GM19238 (cell line): ENCODE data around the gene BCO2.
"Not testable (repeated sequence)": the region's sequence is repeated elsewhere in the genome, so short reads cannot be mapped to it uniquely, and the experiment has no call there.

Source experiments
- DNase-seq: peaks from one replicate; pipeline ENCODE4 v3.0.0; 2011; ENCODE audit warnings: low spot score; ENCODE audit not compliant: insufficient read length

Gene BCO2, protein sequence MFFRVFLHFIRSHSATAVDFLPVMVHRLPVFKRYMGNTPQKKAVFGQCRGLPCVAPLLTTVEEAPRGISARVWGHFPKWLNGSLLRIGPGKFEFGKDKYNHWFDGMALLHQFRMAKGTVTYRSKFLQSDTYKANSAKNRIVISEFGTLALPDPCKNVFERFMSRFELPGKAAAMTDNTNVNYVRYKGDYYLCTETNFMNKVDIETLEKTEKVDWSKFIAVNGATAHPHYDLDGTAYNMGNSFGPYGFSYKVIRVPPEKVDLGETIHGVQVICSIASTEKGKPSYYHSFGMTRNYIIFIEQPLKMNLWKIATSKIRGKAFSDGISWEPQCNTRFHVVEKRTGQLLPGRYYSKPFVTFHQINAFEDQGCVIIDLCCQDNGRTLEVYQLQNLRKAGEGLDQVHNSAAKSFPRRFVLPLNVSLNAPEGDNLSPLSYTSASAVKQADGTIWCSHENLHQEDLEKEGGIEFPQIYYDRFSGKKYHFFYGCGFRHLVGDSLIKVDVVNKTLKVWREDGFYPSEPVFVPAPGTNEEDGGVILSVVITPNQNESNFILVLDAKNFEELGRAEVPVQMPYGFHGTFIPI

DNA sequence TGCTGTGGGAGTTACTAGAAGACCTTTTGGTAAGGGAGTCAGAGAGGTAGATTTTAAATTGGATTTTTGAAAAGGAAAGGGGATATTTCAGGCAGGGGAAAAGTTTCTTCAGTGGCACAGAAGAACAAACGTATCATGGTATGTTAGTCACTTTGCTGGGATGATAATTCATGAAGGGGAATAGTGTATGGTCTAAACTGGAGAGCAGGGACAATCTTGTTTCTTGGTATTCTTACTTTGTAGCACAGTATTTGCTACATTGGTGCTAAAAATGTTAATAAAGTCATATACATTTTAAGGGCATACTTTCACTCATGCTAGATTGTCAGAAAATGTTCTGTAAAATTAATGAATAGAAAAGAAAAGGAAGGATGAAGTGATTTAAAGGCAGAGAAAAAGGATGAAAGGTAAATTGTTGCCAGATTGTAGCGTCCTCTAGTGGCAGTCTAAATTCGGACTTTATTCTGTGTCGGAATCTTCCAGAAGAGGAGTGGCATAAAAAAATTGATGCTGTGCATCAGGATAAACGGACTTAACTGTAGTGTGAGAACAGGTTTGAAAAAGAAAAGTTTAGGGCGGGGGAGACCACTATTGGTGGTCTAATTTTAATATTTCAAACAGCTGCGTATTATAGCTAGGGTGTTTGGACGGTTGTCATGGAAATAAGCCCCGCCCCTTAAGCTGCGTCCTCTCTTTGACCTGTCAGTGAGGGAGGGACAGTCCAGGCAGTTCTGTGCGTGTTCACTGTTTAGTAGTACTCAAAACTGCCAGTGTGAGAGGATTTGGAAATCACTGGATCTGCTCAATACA, at the start of gene BCO2:
BCO2 (plus strand) TSS at position 724 of the 810 bp plus-strand sequence. CDS start 90 bp downstream, outside the sequence.
- DNase-seq: no peak

DNA sequence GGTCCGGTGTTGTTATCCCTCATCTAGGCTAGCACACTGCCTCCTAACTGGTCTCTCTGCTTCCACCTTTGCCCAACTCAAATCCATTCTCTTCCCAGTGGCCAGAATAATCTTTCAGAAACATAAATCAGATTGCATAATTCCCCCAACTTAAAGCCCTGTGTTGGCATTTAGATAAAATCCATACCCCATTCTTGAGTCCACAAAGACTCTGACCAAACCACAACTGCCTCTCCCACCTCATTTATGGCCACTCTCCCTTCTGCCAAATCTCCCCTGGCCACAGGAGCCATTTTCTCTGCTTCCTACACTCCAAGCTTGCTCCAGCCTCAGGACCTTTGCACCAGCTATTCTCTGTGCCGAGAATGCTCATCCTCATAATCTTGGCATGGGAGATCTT, 48.3 kb upstream of the BCO2 start:
- DNase-seq: no peak

DNA sequence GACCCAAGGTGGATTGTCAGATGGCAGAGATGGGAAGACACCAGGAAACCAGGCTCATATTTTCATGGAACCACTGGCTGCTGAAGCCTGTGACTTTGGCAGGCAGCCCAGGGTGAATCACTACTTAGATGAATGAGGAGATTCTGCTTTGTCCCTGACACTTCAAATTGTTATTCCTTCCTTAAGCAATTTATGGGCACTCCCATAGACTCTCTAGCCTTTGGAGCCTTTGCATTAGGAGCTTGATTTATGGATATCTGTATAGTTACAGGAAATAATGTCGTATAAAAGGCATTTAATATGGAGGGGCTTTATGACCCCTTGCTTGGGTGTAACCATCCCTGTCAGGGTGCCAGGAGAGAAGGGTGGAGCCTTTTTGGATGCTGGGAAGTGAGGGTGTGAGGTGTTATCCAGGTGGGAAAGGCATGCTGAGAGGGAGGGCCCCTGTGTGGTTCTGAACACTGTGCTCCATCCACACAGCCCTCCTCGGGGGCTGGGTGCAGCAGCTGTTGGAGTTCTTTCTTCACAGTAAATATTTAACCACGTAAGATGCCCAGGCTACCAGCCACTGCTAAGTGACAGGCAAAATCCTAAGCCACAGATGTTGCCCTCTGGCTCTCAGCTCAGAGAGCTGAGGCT, 46.7 kb upstream of the BCO2 start:
- DNase-seq: no peak

DNA sequence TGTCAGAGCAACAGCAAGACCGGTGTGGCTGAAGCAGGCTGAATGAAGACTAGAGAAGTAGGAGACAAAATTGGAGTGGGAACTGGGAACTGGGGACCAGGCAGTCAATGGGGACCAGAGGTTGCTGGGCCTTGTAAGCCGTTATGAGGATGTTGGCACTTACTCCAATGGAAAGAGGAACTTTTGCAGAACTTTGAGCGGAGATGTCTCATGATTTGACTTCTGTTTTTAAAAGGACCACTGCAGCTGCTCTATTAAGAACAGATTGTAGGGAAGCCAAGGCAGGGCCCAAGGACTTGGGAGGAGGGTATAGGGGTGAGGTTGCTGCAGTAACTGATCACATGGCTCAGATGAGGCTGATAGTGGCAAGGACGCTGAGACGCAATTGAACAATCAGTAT, 45.7 kb upstream of the BCO2 start:
- no peak for DNase-seq

DNA sequence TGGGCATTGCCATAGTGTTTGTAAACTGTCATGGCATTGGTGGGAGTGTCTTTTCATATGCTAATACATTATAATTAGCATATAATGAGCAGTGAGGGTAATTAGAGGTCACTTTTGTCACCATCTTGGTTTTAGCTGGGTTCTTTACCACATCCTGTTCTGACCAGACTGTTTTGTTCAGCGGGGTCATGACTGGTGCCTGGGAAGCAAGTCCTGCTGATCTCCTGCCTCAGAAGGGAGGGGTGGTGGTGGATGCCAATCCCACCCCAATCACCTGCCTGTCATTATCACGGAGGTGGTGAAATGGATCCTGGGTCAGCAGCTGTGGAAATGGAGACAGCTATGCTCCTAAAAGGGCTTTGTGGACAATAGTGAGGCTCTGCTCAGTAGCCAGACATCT, 42.6 kb upstream of the BCO2 start:
- no peak for DNase-seq

DNA sequence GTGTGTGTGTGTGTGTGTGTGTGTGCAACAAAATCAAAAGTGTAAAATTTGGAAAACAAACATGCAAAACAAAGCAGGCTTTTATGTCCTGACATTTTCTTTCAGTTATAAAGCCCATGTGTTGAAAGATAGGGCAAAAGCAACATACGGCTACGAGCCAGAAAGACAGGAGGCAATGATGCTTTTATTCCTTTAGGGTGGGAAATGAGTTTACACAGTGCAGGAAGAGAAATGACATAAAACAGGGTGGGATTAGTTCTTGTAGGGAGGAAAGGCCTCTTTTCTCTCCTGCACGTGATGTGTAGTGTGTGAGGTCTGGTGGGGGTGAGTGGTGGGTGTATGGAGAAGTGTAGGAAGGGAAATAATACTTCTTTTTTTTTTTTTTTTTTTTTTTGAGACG, 40.8 kb upstream of the BCO2 start:
- no peak for DNase-seq

DNA sequence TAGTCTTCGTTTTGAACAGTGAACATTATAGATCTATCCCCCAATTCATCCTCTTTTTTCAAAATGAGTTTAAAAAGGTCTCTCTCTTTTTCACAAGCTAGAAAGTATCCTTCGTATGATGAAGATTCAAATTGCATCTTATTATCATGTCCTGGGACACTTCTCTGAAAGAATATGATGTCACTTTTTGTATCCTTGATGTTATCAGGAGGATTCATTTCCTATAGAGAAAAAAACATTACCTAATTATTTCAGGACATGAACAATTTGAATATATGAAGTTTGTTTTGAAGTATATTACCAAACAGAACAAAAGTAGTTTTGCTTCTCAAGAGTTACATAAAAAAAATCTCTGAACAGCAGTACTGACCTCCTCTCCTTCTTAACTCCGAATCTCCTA, 31.7 kb upstream of the BCO2 start:
- no peak for DNase-seq

DNA sequence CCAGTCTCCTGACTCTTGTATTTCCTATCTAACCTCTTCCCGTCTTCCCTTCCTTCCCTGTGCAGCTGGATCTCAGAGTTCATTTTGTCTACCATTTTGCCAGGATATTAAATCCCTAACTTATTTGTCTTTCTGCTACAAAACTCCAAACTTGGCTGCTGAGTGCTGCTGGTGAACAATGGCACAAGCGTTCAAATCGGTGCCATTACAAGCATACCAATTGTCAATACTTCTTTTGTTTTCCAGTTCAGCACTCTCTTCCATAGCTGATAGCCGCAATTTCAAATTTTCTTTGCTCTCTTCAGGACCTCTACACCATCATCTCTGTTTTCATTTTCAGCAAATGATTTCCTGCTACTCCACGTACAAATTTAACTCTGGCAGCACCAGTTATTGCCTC, 24.8 kb upstream of the BCO2 start:
- no peak for DNase-seq

DNA sequence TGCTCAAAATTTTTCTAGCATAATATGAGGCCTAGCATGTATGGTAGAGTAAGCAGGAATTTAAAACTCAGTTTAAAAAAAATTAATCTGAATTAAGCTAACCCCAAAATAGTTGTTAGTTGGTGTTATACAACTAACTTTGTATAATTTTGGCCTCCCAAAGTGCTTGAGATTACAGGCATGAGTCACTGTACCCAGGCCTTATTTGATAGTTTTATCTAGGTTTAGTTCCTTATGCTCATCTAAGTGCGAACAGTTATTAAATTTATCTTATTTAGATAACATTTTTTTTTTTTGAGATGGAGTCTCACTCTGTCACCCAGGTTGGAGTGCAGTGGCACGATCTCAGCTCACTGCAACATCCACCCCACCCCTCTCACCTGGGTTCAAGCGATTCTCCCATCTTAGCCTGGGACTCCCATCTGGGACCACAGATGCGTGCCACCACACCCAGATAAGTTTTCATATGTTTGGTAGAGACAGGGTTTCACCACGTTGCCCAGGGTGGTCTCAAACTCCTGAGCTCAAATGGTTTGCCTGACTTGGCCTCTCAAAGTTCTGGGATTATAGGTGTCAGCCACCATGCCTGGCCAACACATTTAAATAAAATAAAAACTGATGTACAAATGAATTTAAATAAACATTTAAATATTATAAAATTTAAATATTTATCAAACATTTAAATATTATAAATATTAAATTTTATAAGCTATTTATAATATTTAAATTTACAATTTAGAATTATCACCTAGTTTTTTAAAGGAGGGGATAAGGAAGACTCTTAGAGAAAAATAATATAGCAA, 19.0 kb upstream of the BCO2 start:
- no peak for DNase-seq

DNA sequence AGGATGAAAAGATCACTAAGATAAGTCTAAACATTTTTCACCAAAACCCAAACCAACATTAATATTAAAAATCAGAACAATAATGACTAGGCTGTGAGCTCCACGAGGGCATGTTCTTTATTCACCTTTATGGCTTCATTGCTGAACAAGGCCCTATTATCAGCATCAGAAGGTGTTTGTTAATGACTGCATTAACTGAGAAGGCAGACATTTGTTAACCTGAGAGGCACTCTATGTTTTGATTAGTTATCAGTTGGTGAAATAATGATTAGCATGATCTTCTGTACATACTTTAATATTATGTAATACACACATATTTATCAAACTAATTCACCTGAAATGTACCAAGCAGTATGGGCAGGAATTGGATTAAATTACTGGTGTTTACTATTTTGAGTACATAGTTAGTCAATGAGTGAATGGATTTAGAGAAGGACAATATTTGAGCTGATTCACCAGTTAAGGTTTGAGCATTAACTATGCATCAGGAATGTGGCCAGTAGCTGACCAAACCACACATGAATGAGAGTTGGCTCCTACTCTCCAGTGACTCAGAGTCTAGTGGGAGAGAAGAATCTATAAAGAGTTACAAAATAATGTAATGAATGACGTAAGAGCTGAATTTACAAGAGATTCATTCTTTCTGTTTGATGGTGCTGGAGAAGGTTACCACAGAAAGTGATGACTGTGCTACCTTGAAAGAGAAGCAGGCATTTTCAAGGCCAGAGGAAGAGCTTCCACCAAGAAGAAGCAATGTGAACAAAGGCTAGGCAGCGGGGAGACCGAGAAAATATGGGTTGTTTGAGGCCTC, 18.2 kb upstream of the BCO2 start:
- no peak for DNase-seq

DNA sequence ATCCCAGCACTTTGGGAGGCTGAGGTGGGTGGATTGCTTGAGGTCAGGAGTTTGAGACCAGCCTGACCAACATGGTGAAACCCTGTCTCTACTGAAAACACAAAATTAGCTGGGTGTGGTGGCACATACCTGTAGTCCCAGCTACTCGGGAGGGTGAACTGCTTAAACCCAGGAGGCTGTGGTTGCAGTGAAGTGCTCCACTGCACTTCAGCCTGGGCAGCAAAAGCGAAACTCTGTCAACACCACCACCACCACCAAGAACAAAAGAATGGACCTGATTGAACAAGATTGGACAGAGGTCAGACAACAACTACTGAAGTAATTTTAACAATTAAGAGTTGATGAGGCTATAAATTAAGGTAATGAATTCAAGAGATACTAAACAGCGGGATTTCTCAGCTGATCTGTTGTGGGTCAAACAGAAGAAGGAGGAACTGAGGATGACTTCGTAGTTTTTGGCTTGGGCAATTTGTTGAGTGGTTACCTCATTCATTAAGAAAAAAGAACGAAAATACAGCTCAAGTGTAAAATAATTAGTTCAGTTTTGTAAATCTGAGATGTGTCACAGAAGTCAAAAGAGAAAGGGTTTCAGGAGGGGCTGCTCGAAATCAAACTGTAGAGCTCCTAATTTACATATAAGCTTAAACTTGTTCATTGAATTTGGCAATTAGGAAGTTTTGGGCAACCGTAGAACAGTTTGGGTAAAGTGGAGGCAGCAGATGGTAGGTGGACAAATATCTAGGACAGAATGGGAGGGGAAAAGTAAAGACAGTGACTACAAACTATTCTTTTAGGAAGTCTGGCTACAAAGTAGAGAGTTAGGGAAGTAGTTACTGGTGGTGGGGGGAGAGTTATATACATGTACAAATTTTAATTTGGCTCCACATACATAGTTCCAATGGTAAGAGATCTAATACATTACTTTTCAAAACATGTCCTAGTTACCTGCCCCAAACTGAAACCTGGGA, 15.9 kb upstream of the BCO2 start:
- DNase-seq: no peak

DNA sequence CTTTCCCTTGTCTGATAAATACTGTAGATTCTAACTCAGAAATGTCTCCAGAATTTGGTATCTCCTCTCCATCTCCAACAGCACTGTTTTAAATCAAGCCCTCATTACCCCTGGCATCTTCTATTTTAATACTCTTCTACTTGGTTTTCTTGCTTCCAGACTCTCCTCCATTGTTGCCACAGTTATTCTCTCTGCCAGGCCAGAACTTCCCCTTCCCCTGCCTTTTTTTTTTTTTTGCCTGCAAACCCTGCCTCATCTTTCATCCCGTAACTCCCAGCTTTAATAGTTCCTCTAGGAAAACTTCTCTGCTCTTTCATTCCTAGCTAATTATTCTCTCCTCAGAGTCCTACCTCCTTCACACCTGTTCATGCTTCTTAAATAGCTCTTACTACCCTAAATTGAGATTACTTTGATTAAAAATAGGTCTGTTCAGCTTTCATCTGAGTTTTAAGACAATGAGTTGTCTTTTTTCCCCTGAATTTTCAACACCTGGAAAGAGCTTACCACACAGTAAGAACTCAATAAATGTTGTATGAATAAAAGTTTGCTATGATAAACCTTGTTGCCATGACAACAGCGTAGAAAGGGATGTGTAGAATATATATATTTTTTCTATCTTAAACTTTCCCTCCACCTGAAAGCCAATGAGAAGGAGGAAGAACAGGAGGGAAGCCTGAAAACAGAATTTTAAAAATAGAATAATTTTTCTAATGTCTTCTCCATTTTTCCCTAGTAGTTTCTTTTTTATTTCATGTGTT, 15.0 kb upstream of the BCO2 start:
- DNase-seq: no peak

DNA sequence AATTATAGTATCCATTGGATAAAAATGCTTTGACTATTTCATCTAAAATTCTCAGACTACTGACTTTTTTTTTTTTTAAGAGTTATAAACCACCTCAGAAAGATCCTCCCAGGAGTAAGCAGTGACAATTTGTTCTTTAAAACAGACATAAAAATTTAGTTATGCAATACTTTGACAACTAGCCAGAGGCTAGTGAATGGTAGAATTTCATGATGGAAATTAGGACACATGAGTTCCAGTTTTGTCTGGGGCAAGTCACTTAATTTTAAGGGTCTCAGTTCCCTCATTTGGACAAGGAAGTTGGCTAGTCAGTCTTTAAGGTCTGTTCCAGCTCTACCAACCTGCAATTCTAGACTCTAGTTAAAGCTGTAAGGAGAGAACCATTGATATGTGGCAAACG, 14.3 kb upstream of the BCO2 start:
- DNase-seq: no peak

DNA sequence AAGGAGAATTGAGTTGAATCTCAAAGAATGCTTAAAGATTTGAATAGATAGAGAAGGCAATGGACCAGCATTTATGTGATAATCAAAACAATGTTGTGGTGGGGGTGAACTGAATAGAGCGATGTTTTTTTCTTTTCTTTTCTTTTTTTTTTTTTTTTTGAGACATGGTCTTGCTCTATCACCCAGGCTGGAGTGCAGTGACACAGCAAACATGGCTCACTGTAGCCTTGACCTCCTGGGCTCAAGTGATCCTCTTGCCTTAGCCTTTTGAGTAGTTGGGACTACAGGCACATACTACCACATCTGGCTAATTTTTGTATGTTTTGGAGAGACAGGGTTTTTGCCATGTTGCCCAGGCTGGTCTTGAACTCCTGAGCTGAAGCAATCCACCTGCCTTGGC, 13.1 kb upstream of the BCO2 start:
- DNase-seq: not testable (repeated sequence)

DNA sequence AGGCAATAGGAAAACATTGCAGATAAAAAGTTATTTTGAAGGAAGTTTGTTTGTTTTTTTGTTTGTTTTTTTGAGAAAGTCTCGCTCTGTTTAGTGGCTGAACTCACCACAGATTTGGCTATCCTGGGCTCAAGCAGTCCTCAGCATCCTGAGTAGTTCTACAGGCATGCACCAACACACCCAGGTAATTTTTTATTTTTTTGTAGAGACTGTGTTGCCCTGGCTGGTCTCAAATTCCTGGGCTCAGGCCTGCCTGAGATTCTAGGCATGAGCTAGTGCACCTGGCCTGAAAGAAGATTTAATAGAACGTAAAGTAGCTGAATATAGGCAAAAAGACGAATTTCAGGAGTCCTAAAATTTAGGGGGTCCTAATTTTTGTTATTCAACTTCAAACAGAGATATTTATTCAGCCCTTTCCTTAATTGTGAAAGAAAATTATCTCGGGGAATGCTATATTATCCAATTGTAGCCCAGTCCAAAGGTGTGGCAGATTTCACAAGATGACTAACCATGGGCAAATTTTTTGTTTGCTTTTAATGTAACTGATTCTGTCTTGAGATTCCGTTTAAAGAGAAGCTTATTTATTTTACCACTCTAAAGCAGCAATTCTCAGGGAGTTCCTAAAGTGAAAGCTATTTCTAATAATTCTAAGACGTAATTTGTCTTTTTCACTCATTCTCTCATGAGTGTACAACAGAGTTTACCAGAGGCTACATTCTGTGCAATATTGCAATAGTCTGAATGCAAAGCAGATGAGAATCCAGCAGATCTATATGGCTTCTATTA, 12.4 kb upstream of the BCO2 start:
- DNase-seq: no peak

DNA sequence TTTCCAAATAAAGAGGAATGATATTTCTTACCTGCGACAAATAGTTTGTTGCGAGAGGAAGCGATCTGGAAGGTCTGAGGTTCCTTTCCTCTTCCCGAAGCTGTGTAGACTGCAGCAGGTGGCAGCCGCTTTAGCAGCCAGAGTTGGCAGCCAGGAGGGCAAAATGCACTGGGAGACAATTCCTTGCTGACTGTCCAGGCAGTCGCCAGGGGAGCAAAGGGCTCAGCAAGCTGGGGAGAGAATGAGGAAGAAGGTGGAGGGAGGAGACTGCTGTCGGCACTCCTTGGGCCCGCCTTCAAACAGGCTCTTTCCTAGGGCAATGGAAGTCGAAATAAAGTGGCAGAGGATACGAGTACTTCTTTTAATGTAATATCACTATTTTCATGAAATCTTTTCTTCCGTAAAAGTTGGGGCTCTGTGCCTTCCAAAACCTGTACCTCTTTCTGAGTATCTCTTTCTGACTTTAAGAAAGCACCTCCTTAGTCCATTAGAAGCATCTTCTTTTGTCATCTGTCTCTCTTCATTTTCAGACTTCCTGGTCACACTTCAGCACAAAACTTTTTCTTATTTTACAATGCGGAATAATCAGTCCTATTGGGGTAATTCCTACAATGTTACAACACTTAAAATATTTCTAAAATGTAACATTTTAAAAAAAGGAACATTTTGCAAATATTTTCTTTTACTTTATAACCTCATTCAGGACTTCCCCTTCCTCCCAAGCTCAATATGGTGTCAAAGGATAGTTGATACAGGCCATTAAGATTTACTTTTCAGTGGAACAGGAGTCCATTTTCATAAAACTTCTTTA, 11.2 kb upstream of the BCO2 start, which contains the start of gene IL18:
IL18 (minus strand) TSS at position 220 of the 811 bp plus-strand sequence. CDS start 9,041 bp downstream, outside the sequence.
- no peak for DNase-seq
